ENCODE measurements around the gene MAN2A1.

- TF ChIP-seq, protein P1, sequence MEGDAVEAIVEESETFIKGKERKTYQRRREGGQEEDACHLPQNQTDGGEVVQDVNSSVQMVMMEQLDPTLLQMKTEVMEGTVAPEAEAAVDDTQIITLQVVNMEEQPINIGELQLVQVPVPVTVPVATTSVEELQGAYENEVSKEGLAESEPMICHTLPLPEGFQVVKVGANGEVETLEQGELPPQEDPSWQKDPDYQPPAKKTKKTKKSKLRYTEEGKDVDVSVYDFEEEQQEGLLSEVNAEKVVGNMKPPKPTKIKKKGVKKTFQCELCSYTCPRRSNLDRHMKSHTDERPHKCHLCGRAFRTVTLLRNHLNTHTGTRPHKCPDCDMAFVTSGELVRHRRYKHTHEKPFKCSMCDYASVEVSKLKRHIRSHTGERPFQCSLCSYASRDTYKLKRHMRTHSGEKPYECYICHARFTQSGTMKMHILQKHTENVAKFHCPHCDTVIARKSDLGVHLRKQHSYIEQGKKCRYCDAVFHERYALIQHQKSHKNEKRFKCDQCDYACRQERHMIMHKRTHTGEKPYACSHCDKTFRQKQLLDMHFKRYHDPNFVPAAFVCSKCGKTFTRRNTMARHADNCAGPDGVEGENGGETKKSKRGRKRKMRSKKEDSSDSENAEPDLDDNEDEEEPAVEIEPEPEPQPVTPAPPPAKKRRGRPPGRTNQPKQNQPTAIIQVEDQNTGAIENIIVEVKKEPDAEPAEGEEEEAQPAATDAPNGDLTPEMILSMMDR (IDR thresholded peaks at IDR 0.05): no peak
- TF ChIP-seq REST (IDR thresholded peaks at IDR 0.05) (no peak), GATA3 (IDR thresholded peaks at IDR 0.05; ENCODE audit: borderline replicate concordance) (no peak), SMC3 (IDR thresholded peaks at IDR 0.05) (no peak)
Observed at GRCh38 chr5:109640976-109641375, 48.8 kb upstream of the MAN2A1 start.
